Measurements from ENCODE around the gene SESN1. TPM values are rescaled to one million over a fixed set of nuclear protein-coding genes. Genes with fewer than 3 reads are reported as not detected.

SESN1 gene
- total RNA-seq, 1 donor from 2014 or later: 8.0 TPM

GRCh38 chr6:108958900-108959770 lies 135.5 kb downstream of the SESN1 start:
- no peak for DNase-seq (ENCODE audit: low read depth)
- TF ChIP-seq, protein P1, sequence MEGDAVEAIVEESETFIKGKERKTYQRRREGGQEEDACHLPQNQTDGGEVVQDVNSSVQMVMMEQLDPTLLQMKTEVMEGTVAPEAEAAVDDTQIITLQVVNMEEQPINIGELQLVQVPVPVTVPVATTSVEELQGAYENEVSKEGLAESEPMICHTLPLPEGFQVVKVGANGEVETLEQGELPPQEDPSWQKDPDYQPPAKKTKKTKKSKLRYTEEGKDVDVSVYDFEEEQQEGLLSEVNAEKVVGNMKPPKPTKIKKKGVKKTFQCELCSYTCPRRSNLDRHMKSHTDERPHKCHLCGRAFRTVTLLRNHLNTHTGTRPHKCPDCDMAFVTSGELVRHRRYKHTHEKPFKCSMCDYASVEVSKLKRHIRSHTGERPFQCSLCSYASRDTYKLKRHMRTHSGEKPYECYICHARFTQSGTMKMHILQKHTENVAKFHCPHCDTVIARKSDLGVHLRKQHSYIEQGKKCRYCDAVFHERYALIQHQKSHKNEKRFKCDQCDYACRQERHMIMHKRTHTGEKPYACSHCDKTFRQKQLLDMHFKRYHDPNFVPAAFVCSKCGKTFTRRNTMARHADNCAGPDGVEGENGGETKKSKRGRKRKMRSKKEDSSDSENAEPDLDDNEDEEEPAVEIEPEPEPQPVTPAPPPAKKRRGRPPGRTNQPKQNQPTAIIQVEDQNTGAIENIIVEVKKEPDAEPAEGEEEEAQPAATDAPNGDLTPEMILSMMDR (conservative IDR thresholded peaks at IDR 0.05; ENCODE audit: low read depth, low read length): no peak
- H3K4me3 ChIP-seq (ENCODE audit: low read depth, low read length): no peak overlapping the region

DNA sequence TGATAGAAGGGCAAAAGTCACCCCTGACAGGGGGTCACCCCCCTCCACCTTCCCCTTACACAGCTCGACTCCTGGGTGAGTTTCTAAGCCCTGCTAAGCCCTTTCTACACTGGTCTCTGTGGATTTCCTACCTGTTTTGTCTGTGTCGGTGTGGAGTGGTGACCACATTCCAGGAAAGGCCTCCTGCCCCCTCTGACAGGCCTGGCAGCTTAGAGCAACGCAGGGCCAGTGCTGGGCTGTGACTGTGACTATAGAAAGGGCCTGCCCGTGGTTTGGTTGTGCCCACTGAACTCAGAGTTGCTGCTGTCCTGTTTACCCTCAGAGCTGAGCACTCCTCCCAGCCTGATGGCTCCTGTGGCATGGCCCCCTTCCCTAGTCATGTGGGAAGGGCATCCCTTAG lies 137.4 kb downstream of the SESN1 start:
- no peak for DNase-seq (ENCODE audit: low read depth)
- H3K4me3 ChIP-seq (ENCODE audit: low read depth, low read length): no peak overlapping the region
- TF ChIP-seq, protein P1 (conservative IDR thresholded peaks at IDR 0.05; ENCODE audit: low read depth, low read length): no peak

DNA sequence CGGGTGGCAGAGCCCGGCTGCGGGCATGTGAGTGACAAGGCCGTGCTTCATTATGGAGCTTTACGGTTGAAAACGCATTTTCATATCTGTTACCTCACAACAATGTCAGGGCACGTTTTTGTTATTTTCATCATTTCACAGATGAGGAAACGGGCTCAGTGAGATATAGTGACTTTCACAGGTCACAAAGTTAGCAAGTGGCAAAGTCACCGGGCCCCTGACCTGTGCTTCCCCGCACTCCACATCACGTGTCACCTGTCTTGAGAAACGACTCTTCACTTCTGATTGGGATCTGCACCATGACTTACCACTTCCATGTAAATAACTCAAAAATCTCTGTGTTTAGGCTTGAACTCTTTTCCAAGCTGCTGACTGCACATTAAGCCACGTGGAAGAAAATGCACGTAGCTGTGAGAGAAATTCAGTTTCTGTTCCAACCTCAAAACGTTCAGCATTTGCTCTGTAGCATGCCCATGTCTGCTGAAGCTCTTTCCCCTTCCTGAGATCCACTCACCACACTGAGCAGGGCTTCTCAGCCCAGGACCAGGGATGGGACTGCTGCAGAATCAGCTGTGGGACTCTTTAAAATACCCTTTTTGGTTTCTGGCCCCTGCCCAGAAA lies 139.2 kb downstream of the SESN1 start:
- no peak for DNase-seq (ENCODE audit: low read depth)
- H3K4me3 ChIP-seq (ENCODE audit: low read depth, low read length): no peak overlapping the region
- TF ChIP-seq, protein P1 (conservative IDR thresholded peaks at IDR 0.05; ENCODE audit: low read depth, low read length): no peak

- no peak for DNase-seq (ENCODE audit: low read depth)
- H3K4me3 ChIP-seq (ENCODE audit: low read depth, low read length): no peak overlapping the region
- TF ChIP-seq, protein P1 (conservative IDR thresholded peaks at IDR 0.05; ENCODE audit: low read depth, low read length): no peak
These were observed 141.0 kb downstream of the SESN1 start for GRCh38 chr6:108953681-108954080.

- no peak for DNase-seq (ENCODE audit: low read depth)
- TF ChIP-seq, protein P1 (conservative IDR thresholded peaks at IDR 0.05; ENCODE audit: low read depth, low read length): no peak
- no peak overlapping the region for H3K4me3 ChIP-seq (ENCODE audit: low read depth, low read length)
These were observed 141.7 kb downstream of the SESN1 start for GRCh38 chr6:108952776-108953486.

DNA sequence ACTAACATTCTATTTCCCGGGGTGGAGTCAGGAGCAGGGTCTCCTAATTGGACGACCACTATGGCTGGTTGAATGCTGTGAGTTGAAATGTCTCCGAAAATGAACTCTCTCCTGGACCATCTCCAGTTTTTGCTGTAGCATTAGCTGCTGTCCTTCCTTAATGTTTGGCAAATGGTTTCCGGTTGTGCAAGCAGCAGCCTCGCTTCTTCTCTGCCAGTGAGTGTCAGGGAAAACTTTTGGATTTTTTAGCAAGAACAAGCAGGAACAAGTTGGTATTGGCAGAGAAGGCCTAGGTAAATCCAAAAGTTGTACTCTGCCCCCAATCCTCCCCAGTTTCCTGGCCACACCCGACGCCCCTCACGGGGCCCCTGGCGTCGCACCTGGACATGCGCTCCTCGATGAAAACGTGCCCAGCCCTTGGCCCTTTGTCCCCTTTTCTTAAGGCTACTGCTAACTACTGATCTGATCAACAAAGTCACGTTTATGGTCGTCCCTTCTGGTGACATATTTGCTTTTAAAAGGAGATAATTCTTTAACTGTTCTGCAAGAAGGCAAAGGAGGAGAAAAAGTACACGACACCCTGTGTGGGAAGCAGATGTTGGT lies 143.2 kb downstream of the SESN1 start:
- TF ChIP-seq, protein P1 (conservative IDR thresholded peaks at IDR 0.05; ENCODE audit: low read depth, low read length): no peak
- DNase-seq (ENCODE audit: low read depth): no peak

More for the DNA sequence above, 143.2 kb downstream of the SESN1 start:
- H3K4me3 ChIP-seq (ENCODE audit: low read depth, low read length): no peak overlapping the region

Data from epithelial cell of proximal tubule (primary cell).